ENCODE data around the gene WBP2. TPM values are rescaled to one million over a fixed set of nuclear protein-coding genes. Genes with fewer than 3 reads are reported as not detected.

The WBP2 gene
- total and polyA plus RNA-seq, 9 of the 15 experiments (the other 6 are each of a cell fraction or from before 2014, with no cell fraction given), result 2.2 to 74.3 (median 20.0) TPM

- 0 out of 2 replicates have a peak, but pooled peaks have one; percentile 43 for TF ChIP-seq HMGXB4 (CRISPR knock-in tag; IDR thresholded peaks at IDR 0.05)
- no peak for TF ChIP-seq ID3 (CRISPR knock-in tag; IDR thresholded peaks at IDR 0.05)
- TF ChIP-seq ID3 (tag; IDR thresholded peaks at IDR 0.05), result peak; percentile 43
- TF ChIP-seq FUS (optimal IDR thresholded peaks at IDR 0.05; ENCODE audit: low read depth, low read length), result no peak
- TF ChIP-seq DIDO1 (tag; IDR thresholded peaks at IDR 0.05; ENCODE audit: low read depth), result no peak
- peak; percentile 56; the same call in 1 of the 2 replicates for TF ChIP-seq DMBX1 (CRISPR knock-in tag; IDR thresholded peaks at IDR 0.05; ENCODE audit: borderline replicate concordance)
- TF ChIP-seq MLLT1 (IDR thresholded peaks at IDR 0.05), result peak in 1 of 2 experiments; percentile 96; a peak in 2 of 4 replicates
- TF ChIP-seq CBX8 (IDR thresholded peaks at IDR 0.05; ENCODE audit: borderline replicate concordance, extremely low read depth, low read depth, low read length, poor library complexity, severe bottlenecking), result no peak
- TF ChIP-seq ZNF75A (CRISPR knock-in tag; IDR thresholded peaks at IDR 0.05), result no peak
- peak; percentile 65 for TF ChIP-seq CEBPG (CRISPR knock-in tag; IDR thresholded peaks at IDR 0.05)
- TF ChIP-seq CEBPG (tag; conservative IDR thresholded peaks at IDR 0.05 in 1 of 2, IDR thresholded peaks at IDR 0.05 in 1 of 2), result peak in 1 of 2 experiments; percentile 71; a peak in 3 of 4 replicates
- TF ChIP-seq, protein P1, sequence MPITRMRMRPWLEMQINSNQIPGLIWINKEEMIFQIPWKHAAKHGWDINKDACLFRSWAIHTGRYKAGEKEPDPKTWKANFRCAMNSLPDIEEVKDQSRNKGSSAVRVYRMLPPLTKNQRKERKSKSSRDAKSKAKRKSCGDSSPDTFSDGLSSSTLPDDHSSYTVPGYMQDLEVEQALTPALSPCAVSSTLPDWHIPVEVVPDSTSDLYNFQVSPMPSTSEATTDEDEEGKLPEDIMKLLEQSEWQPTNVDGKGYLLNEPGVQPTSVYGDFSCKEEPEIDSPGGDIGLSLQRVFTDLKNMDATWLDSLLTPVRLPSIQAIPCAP (CRISPR knock-in tag; IDR thresholded peaks at IDR 0.05; ENCODE audit: borderline replicate concordance), result no peak
- TF ChIP-seq CHD1 (IDR thresholded peaks at IDR 0.05; ENCODE audit: low read length), result peak; percentile 76
- TF ChIP-seq CBX1 (IDR thresholded peaks at IDR 0.05; ENCODE audit: low read depth), result peak; percentile 60
- TF ChIP-seq NKRF (IDR thresholded peaks at IDR 0.05; ENCODE audit: borderline replicate concordance), result peak; percentile 73
- TF ChIP-seq, protein P2, sequence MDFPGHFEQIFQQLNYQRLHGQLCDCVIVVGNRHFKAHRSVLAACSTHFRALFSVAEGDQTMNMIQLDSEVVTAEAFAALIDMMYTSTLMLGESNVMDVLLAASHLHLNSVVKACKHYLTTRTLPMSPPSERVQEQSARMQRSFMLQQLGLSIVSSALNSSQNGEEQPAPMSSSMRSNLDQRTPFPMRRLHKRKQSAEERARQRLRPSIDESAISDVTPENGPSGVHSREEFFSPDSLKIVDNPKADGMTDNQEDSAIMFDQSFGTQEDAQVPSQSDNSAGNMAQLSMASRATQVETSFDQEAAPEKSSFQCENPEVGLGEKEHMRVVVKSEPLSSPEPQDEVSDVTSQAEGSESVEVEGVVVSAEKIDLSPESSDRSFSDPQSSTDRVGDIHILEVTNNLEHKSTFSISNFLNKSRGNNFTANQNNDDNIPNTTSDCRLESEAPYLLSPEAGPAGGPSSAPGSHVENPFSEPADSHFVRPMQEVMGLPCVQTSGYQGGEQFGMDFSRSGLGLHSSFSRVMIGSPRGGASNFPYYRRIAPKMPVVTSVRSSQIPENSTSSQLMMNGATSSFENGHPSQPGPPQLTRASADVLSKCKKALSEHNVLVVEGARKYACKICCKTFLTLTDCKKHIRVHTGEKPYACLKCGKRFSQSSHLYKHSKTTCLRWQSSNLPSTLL (IDR thresholded peaks at IDR 0.05), result no peak
- TF ChIP-seq DPF2 (IDR thresholded peaks at IDR 0.05), result no peak
- TF ChIP-seq TAF7 (tag; IDR thresholded peaks at IDR 0.05), result peak; percentile 60; the same call in 1 of the 2 replicates
- TF ChIP-seq ZNF24 (IDR thresholded peaks at IDR 0.05), result peak; percentile 98
Observed at GRCh38 chr17:75855310-75856061, at the start of gene WBP2 (continued).

Data from K562 (cell line).